HepG2 (cell line): ENCODE measurements around the gene C5orf34. TPM values are rescaled to one million over a fixed set of nuclear protein-coding genes. Genes with fewer than 3 reads are reported as not detected.

ENCODE experiments used
- AKAP8 ChIP-seq: sonication (generic); formaldehyde crosslinking; IDR thresholded peaks from 2 replicates; pipeline ENCODE4 v1.5.1; 2020; ENCODE audit warnings: mild to moderate bottlenecking, missing genetic modification reagents
- ARNTL ChIP-seq: sonication (generic); formaldehyde crosslinking; IDR thresholded peaks from 2 replicates; pipeline ENCODE4 v1.4.0; 2020; ENCODE audit warnings: mild to moderate bottlenecking, missing genetic modification reagents
- CENPBD1 ChIP-seq: sonication (generic); formaldehyde crosslinking; IDR thresholded peaks from 2 replicates; pipeline ENCODE4 v1.8.0; 2022; ENCODE audit warnings: missing genetic modification reagents, low read depth, mild to moderate bottlenecking, borderline replicate concordance
- IKZF1 ChIP-seq: fragments of 450-650 bp; IDR thresholded peaks from 2 replicates; pipeline ENCODE4 v1.7.1; 2016
- KIAA2018 ChIP-seq: sonication (generic); formaldehyde crosslinking; IDR thresholded peaks from 2 replicates; pipeline ENCODE4 v1.5.0; 2020; ENCODE audit warnings: mild to moderate bottlenecking, missing genetic modification reagents, borderline replicate concordance
- KLF16 ChIP-seq, 2 experiments: sonication (generic) in 1 of 2; formaldehyde crosslinking in 1 of 2; IDR thresholded peaks; 2 replicates each; pipeline versions ENCODE4 v1.6.1 to v1.8.0; 2016 to 2023; ENCODE audit warnings: missing genetic modification reagents in 2 of 2, missing compliant biosample characterization in 1 of 2
- MLLT10 ChIP-seq: sonication (generic); formaldehyde crosslinking; IDR thresholded peaks from 2 replicates; pipeline ENCODE4 v1.4.0; 2020; ENCODE audit warnings: missing genetic modification reagents
- PITX1 ChIP-seq: sonication (generic); formaldehyde crosslinking; IDR thresholded peaks from 2 replicates; pipeline ENCODE4 v1.5.1; 2020; ENCODE audit warnings: mild to moderate bottlenecking, missing genetic modification reagents
- SRY ChIP-seq: sonication (generic); formaldehyde crosslinking; IDR thresholded peaks from 2 replicates; pipeline ENCODE4 v1.8.0; 2022; ENCODE audit warnings: mild to moderate bottlenecking, missing genetic modification reagents
- YEATS4 ChIP-seq: sonication (generic); formaldehyde crosslinking; IDR thresholded peaks from 2 replicates; pipeline ENCODE4 v1.4.0; 2020; ENCODE audit warnings: missing genetic modification reagents, borderline replicate concordance
- ZBTB49 ChIP-seq: sonication (generic); formaldehyde crosslinking; IDR thresholded peaks from 2 replicates; pipeline ENCODE4 v1.4.0; 2020; ENCODE audit warnings: missing genetic modification reagents, borderline replicate concordance
- ZFP62 ChIP-seq: sonication (generic); formaldehyde crosslinking; IDR thresholded peaks from 2 replicates; pipeline ENCODE4 v1.4.0; 2020; ENCODE audit warnings: missing genetic modification reagents
- ZNF335 ChIP-seq: sonication (generic); formaldehyde crosslinking; IDR thresholded peaks from 2 replicates; pipeline ENCODE4 v1.4.0; 2020; ENCODE audit warnings: missing genetic modification reagents
- ZNF337 ChIP-seq: sonication (generic); formaldehyde crosslinking; IDR thresholded peaks from 2 replicates; pipeline ENCODE4 v1.5.1; 2020; ENCODE audit warnings: missing genetic modification reagents, low read depth, mild to moderate bottlenecking, borderline replicate concordance
- ZNF33B ChIP-seq: sonication (generic); formaldehyde crosslinking; IDR thresholded peaks from 2 replicates; pipeline ENCODE4 v1.5.1; 2020; ENCODE audit warnings: mild to moderate bottlenecking, missing genetic modification reagents
- ZNF430 ChIP-seq: sonication (generic); formaldehyde crosslinking; IDR thresholded peaks from 2 replicates; pipeline ENCODE4 v1.9.0; 2021; ENCODE audit warnings: mild to moderate bottlenecking, missing genetic modification reagents
- ZNF782 ChIP-seq: sonication (generic); formaldehyde crosslinking; IDR thresholded peaks from 2 replicates; pipeline ENCODE4 v1.4.0; 2020; ENCODE audit warnings: missing genetic modification reagents, mild to moderate bottlenecking, borderline replicate concordance
- ZNF891 ChIP-seq: sonication (generic); formaldehyde crosslinking; IDR thresholded peaks from 2 replicates; pipeline ENCODE4 v1.5.0; 2020; ENCODE audit warnings: mild to moderate bottlenecking, missing genetic modification reagents
- ZSCAN12 ChIP-seq: sonication (generic); formaldehyde crosslinking; IDR thresholded peaks from 2 replicates; pipeline ENCODE4 v1.9.0; 2021; ENCODE audit warnings: mild to moderate bottlenecking, missing genetic modification reagents
- polyA plus RNA-seq, 8 experiments: library from polyadenylated mRNA; depleted of rRNA in 3 of 8; stranded (reverse) in 7 of 8; unstranded in 1 of 8; fragments of >200 nt; fragmentation: Illumina TruSeq in 4 of 8; extraction: Trizol in 4 of 8; gene quantifications; 2 replicates each; pipeline versions ENCODE4 v1.2.1 to v1.2.3, GENCODE V29; 2011 to 2016; ENCODE audit warnings: low read depth in 4 of 8, missing spikeins in 1 of 8, mixed read lengths in 1 of 8; ENCODE audit not compliant: insufficient read depth in 1 of 8
- total RNA-seq, 5 experiments: library from RNA; depleted of rRNA; stranded (reverse); fragments of >200 nt; fragmentation: Illumina TruSeq; extraction: Trizol; gene quantifications; 2 replicates each; pipeline ENCODE4 v1.2.3, GENCODE V29; 2016; ENCODE audit warnings: low read depth in 1 of 5

C5orf34 gene
- total and polyA plus RNA-seq, 2 of the 13 experiments (the other 11 are each of a cell fraction or from before 2014, with no cell fraction given), result 3.2 to 6.4 TPM

- TF ChIP-seq ZNF335 (CRISPR knock-in tag), result 0 out of 2 replicates have a peak, but pooled peaks have one; percentile 36
- no peak; the same call in 1 of the 2 replicates for TF ChIP-seq ZNF891 (CRISPR knock-in tag)
- TF ChIP-seq ZNF33B (CRISPR knock-in tag), result no peak
- no peak for TF ChIP-seq ZBTB49 (CRISPR knock-in tag)
- no peak for TF ChIP-seq MLLT10 (CRISPR knock-in tag)
- TF ChIP-seq PITX1 (CRISPR knock-in tag), result no peak
- no peak for TF ChIP-seq ZNF337 (CRISPR knock-in tag)
- peak; percentile 15 to 37; a peak in 1 of 4 replicates for TF ChIP-seq KLF16 (CRISPR knock-in tag; IDR thresholded peaks at IDR 0.05)
- TF ChIP-seq CENPBD1 (CRISPR knock-in tag), result no peak
- TF ChIP-seq ARNTL (CRISPR knock-in tag), result no peak
- no peak for TF ChIP-seq IKZF1
- TF ChIP-seq YEATS4 (CRISPR knock-in tag), result peak; percentile 83; the same call in 1 of the 2 replicates
- TF ChIP-seq AKAP8 (CRISPR knock-in tag), result no peak
- peak; percentile 86 for TF ChIP-seq ZNF430 (CRISPR knock-in tag)
- TF ChIP-seq SRY, result no peak
- TF ChIP-seq KIAA2018, result no peak
- TF ChIP-seq ZNF782, result 0 out of 2 replicates have a peak, but pooled peaks have one; percentile 57
- 0 out of 2 replicates have a peak, but pooled peaks have one; percentile 46 for TF ChIP-seq ZSCAN12 (CRISPR knock-in tag)
- no peak for TF ChIP-seq ZFP62 (CRISPR knock-in tag)
Observed at GRCh38 chr5:43483298-43484105, 31.4 kb downstream of the C5orf34 start, which contains the start of gene TMEM267 (continued).
